ENCODE measurements around the gene RNF34. TPM values are rescaled to one million over a fixed set of nuclear protein-coding genes. Genes with fewer than 3 reads are reported as not detected.
"Not testable (repeated sequence)": the region's sequence is repeated elsewhere in the genome, so short reads cannot be mapped to it uniquely, and the experiment has no call there.

The RNF34 gene
- total and polyA plus RNA-seq, 2 of the 13 experiments (the other 11 are each of a cell fraction or from before 2014, with no cell fraction given): 36.8 to 53.2 TPM

DNA sequence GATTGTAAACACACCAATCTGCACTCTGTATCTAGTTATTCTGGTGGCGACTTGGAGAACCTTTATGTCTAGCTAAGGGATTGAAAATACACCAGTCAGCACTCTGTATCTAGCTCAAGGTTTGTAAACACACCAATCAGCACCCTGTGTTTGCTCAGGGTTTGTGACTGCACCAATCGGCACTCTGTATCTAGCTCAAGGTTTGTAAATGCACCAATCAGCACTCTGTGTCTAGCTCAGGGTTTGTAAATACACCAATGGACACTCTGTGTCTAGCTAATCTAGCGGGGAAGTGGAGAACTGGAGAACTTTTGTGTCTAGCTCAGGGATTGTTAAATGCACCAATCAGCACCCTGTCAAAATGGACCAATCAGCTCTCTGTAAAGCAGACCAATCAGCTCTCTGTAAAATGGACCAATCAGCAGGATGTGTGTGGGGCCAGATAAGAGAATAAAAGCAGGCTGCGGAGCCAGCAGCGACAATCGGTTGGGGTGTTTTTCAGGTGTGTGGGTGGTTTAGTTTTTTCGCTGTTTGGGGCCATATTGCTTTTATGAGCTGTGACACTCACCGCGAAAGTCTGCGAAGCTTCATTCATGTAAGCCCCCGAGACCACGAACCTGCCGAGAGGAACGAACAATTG, 24.9 kb upstream of the RNF34 start:
- H4K20me1 ChIP-seq (ENCODE audit: insufficient read depth, low read length); CTCF ChIA-PET (ENCODE audit: low intra/inter-chr PET ratio, low total read pairs); H3K9ac ChIP-seq (ENCODE audit: insufficient read depth, low read depth, low read length); FAIRE-seq; BruUV-seq (replicated peaks); H3K27me3 ChIP-seq (ENCODE audit: control insufficient read depth in 1 of 2, insufficient read depth in 2 of 2, low read length in 2 of 2); H2AFZ ChIP-seq (ENCODE audit: low read length); H3K27ac ChIP-seq (ENCODE audit: extremely low read length, insufficient read depth, low read length); H3K4me3 ChIP-seq (replicated peaks in 1 of 3; ENCODE audit: insufficient read depth in 1 of 3, low read depth in 2 of 3, low read length in 3 of 3); intact Hi-C loops (cut with micrococcal nuclease; ENCODE audit: unreplicated experiment); H3K79me2 ChIP-seq (ENCODE audit: insufficient read depth, low read length); ATAC-seq; H3K36me3 ChIP-seq (replicated peaks in 1 of 2; ENCODE audit: control insufficient read depth in 1 of 2, insufficient read depth in 2 of 2, low read length in 2 of 2); in situ Hi-C loops (cut with HindIII; ENCODE audit: extremely low pct_ligation_motif_present, low pct_unique_long_range_greater_than_20kb); H3K4me2 ChIP-seq (ENCODE audit: low read depth, low read length); H3K9me3 ChIP-seq (ENCODE audit: low read length): not testable (repeated sequence)
- H3K4me1 ChIP-seq (ENCODE audit: insufficient read depth, low read length): peaks cover 44% of the 10 kb centered on the region
- TF ChIP-seq MAFF (IDR thresholded peaks at IDR 0.05; ENCODE audit: low read depth, low read length) (peak; percentile 69), MAFK (conservative IDR thresholded peaks at IDR 0.05 in 1 of 2, IDR thresholded peaks at IDR 0.05 in 1 of 2; ENCODE audit: low read length in 2 of 2) (peak; percentile 30 to 62; a peak in 2 of 4 replicates), ZMYM4 (CRISPR knock-in tag; IDR thresholded peaks at IDR 0.05) (peak; percentile 48; the same call in 1 of the 2 replicates), NFYB (CRISPR knock-in tag; IDR thresholded peaks at IDR 0.05) (peak; percentile 83), NFYC (CRISPR knock-in tag; IDR thresholded peaks at IDR 0.05) (peak; percentile 84)
- DNase-seq (ENCODE audit: low spot score): peak; percentile 25
- 82% methylated on average over 13 of the region's 14 CpGs for WGBS (ENCODE audit: low lambda C conversion rate)
- POLR2A ChIA-PET: interaction anchor here (0.8 to 1.3 kb wide), 2 partner anchors 9 to 23 kb away, joined by 3 to 8 read pairs; partner anchors contain the start of gene ANAPC5

DNA sequence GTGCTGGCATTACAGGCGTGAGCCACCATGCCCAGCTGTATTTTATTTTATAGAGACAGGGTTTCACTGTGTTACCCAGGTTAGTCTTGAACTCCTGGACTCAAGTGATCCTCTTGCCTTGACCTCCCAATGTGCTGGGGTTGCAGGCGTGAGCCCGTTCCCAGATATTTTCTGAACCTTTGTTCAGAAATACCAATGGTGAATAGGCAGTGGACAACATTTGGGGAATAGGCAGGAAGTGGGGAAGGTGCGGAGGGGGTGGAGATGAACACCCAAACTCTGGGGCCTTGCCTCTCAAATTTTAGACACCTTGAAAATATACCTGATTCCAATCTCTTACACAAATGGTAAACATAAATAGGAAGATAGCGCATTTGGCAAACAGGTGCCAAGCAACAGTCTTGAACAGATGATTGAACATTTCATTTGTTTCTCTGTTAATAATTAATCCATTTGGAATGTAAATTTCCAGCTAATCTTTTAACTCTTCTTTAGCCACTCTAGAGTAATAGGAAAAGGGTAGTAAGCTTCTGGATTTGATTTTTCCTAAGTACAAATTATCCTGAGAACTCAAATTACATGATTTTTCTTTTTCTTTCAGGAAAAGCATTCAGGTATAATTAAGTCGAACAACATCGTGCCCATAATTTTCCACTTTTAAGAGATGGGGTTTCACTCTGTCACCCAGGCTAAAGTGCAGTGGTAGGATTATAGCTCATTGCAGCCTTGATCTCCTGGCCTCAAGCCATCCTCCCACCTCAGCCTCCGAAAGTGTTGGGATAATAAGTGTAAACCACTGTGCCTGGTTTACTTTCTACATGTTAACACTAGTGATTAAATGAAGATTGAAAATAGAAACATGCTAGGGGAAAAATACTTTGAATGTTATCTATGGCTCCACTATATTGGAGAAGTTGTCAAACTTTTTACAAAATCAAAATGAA, 22.9 kb upstream of the RNF34 start:
- H3K27me3 ChIP-seq (ENCODE audit: control insufficient read depth in 1 of 2, insufficient read depth in 2 of 2, low read length in 2 of 2): no peaks in the 10 kb centered on the region
- intact Hi-C loops (cut with micrococcal nuclease; ENCODE audit: unreplicated experiment): no loop called here
- H3K9ac ChIP-seq (ENCODE audit: insufficient read depth, low read depth, low read length): no peak overlapping the region; the same call in 1 of the 2 replicates
- FAIRE-seq (peak; percentile 39), ATAC-seq (peak; percentile 77), DNase-seq (ENCODE audit: low spot score) (peak; percentile 69)
- peaks cover 31% of the 10 kb centered on the region for H3K4me1 ChIP-seq (ENCODE audit: insufficient read depth, low read length)
- H4K20me1 ChIP-seq (ENCODE audit: insufficient read depth, low read length): no peaks in the 10 kb centered on the region
- peak overlapping the region; percentile 63 for H3K27ac ChIP-seq (ENCODE audit: extremely low read length, insufficient read depth, low read length)
- H3K4me2 ChIP-seq (ENCODE audit: low read depth, low read length): peak overlapping the region; percentile 73
- peak overlapping the region in 1 of 3 experiments; percentile 34; a peak in 1 of 6 replicates for H3K4me3 ChIP-seq (replicated peaks in 1 of 3; ENCODE audit: insufficient read depth in 1 of 3, low read depth in 2 of 3, low read length in 3 of 3)
- H3K36me3 ChIP-seq (replicated peaks in 1 of 2; ENCODE audit: control insufficient read depth in 1 of 2, insufficient read depth in 2 of 2, low read length in 2 of 2): no peaks in the 10 kb centered on the region
- ChIA-PET POLR2A (interaction anchor here (0.5 to 3.0 kb wide), 5 partner anchors 15 to 622 kb away, joined by 3 to 18 read pairs (median 5); partner anchors contain the start of gene RNF34), CTCF (ENCODE audit: low intra/inter-chr PET ratio, low total read pairs) (no interaction called here)
- no peaks in the 10 kb centered on the region for H3K9me3 ChIP-seq (ENCODE audit: low read length)
- no peak overlapping the region for H2AFZ ChIP-seq (ENCODE audit: low read length)
- WGBS (ENCODE audit: low lambda C conversion rate): 9% methylated on average over 8 of the region's 8 CpGs
- in situ Hi-C loops (cut with HindIII; ENCODE audit: extremely low pct_ligation_motif_present, low pct_unique_long_range_greater_than_20kb): no loop called here
- BruUV-seq (replicated peaks): no TSS peak
- no peaks in the 10 kb centered on the region for H3K79me2 ChIP-seq (ENCODE audit: insufficient read depth, low read length)
- TF ChIP-seq, protein P1, sequence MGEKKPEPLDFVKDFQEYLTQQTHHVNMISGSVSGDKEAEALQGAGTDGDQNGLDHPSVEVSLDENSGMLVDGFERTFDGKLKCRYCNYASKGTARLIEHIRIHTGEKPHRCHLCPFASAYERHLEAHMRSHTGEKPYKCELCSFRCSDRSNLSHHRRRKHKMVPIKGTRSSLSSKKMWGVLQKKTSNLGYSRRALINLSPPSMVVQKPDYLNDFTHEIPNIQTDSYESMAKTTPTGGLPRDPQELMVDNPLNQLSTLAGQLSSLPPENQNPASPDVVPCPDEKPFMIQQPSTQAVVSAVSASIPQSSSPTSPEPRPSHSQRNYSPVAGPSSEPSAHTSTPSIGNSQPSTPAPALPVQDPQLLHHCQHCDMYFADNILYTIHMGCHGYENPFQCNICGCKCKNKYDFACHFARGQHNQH (CRISPR knock-in tag; IDR thresholded peaks at IDR 0.05): no peak
- TF ChIP-seq ZNF382 (CRISPR knock-in tag; IDR thresholded peaks at IDR 0.05; ENCODE audit: borderline replicate concordance) (no peak), ZNF577 (CRISPR knock-in tag; IDR thresholded peaks at IDR 0.05; ENCODE audit: borderline replicate concordance, low read depth) (no peak), ZNF883 (CRISPR knock-in tag; IDR thresholded peaks at IDR 0.05; ENCODE audit: not compliant biosample characterization) (no peak), ELF4 (CRISPR knock-in tag; IDR thresholded peaks at IDR 0.05; ENCODE audit: borderline replicate concordance) (no peak), PITX1 (CRISPR knock-in tag; IDR thresholded peaks at IDR 0.05) (0 out of 2 replicates have a peak, but pooled peaks have one; percentile 20), KLF16 (CRISPR knock-in tag; IDR thresholded peaks at IDR 0.05) (no peak), AKAP8 (CRISPR knock-in tag; IDR thresholded peaks at IDR 0.05) (no peak), POGZ (CRISPR knock-in tag; IDR thresholded peaks at IDR 0.05) (peak; percentile 45)
